NT2/D1 (cell line): ENCODE measurements around the gene HS3ST3B1.

Source experiments
- DNase-seq: peaks from one replicate; pipeline ENCODE4 v3.0.0-alpha.2; 2011; ENCODE audit warnings: low read depth, low spot score
- H3K27me3 ChIP-seq: 2 replicates; pipeline ENCODE4 v1.6.0; 2011; ENCODE audit warnings: mild to moderate bottlenecking; ENCODE audit not compliant: insufficient read length, insufficient read depth
- H3K36me3 ChIP-seq: 2 replicates; pipeline ENCODE4 v1.6.1; 2011; ENCODE audit warnings: mild to moderate bottlenecking, low read length, mixed read lengths; ENCODE audit not compliant: insufficient read depth, insufficient read length
- H3K4me1 ChIP-seq: 2 replicates; pipeline ENCODE4 v1.5.1; 2011; ENCODE audit not compliant: insufficient read depth, insufficient read length
- H3K4me3 ChIP-seq: 2 replicates; pipeline ENCODE4 v1.5.1; 2011; ENCODE audit warnings: low read depth; ENCODE audit not compliant: insufficient read length
- H3K9ac ChIP-seq: 2 replicates; pipeline ENCODE4 v1.6.0; 2011; ENCODE audit warnings: low read depth; ENCODE audit not compliant: insufficient read length
- H3K9me3 ChIP-seq: 2 replicates; pipeline ENCODE4 v1.5.1; 2011; ENCODE audit warnings: mild to moderate bottlenecking, low read length; ENCODE audit not compliant: insufficient read depth
- SUZ12 ChIP-seq: IDR thresholded peaks from 2 replicates; pipeline ENCODE4 v1.6.1; 2011; ENCODE audit not compliant: insufficient read length, insufficient read depth; ENCODE audit errors: extremely low read depth
- YY1 ChIP-seq: IDR thresholded peaks from 2 replicates; pipeline ENCODE4 v1.6.1; 2011; ENCODE audit not compliant: insufficient read length, insufficient read depth
- ZNF274 ChIP-seq: IDR thresholded peaks from 2 replicates; pipeline ENCODE4 v1.6.1; 2011; ENCODE audit warnings: mild to moderate bottlenecking, low read depth, low read length

Gene HS3ST3B1

DNA sequence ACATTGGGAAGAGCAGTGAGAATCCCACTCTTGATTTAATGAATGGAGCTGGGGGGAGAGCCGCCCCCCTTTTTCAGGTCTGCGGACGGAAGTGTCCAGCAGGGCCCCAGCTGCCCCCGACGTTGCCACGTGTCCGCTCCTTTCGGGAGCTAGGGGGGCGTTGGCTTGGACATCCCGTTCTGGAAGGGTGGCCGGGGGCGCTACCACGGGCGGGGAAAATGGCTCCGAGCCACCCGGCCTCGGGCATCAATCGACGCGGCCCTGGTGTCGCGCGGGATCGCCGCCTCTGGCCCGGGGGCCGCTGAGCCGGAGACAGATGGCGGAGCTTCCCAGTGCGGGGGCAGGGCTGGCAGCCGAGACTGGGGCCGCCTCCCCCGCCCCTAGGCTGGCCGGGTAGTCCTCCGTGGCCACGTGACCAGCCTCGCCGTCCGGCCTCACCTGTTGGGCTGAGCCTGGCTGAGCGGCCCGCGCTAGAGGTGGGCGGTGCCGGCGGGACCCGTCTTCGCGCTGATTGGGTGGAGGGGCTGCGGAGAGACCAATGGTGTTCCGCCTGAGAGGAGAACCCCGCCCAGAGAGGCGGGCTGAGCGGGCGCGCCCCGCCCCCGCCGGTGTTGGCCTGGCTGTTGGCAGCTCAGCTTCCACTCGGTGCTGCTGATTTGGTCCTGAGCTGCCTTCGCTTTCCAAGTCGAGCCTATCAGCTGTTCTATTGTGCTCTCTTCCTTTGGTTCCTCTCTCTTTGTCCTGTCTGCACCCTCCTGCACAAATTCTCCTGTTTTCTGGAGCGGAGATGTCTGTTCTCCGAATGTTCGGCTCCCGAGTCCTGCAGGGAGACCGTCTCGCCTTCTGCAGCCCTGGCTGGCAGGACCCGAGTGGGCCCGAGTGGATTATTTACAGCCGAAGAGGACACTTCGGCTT, 8.3 kb downstream of the HS3ST3B1 start:
- Histone ChIP-seq H3K27me3 (peaks cover 24% of the 10 kb centered on the region), H3K4me1 (peaks cover 2% of the 10 kb centered on the region), H3K9me3 (no peaks in the 10 kb centered on the region), H3K4me3 (no peak overlapping the region), H3K9ac (no peak overlapping the region), H3K36me3 (no peaks in the 10 kb centered on the region)
- TF ChIP-seq SUZ12 (no peak), YY1 (no peak), ZNF274 (no peak)
- DNase-seq = no peak

DNA sequence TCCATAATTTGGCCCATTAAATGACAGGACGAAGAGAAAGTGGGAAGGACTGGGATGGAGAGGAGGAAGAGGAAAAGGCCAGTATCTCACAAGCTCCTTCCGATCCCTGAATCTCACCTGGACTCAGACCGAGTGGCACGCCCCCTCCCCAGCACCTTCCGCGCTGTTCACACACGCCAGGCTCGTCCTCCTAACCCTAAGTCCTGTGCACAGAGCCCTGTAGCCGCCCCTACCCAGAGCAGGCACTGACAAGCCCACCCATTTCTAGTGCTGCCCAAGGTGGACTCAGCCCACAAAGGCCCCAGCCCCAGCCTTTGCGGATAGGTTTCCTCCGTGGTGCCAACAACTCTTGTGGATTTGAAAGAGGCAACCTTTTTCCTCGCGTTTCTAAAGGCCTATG, 9.2 kb downstream of the HS3ST3B1 start:
- Histone ChIP-seq H3K36me3 (no peaks in the 10 kb centered on the region), H3K27me3 (peaks cover 16% of the 10 kb centered on the region), H3K4me1 (no peaks in the 10 kb centered on the region), H3K9me3 (no peaks in the 10 kb centered on the region), H3K9ac (no peak overlapping the region), H3K4me3 (no peak overlapping the region)
- TF ChIP-seq SUZ12 (no peak), ZNF274 (no peak), YY1 (no peak)
- DNase-seq = no peak

DNA sequence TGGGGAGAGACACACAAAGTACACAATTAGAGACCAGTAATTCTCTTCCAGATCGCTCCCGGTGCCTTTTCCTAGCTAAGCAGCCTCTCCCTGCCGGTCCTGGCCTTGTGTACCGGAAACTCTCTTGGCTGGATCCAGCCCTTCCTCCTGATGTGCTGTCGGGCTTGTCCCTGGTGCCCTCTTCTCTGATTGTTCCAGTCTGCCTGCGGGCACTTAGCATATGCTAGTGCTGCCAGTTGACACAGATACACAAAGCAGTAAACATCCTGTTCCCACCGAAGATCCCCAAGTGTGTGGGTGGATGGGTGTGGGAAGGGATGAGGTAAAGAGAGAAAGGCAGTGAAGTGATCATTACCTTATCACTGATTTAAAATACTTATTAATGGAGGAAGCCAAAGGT, 9.7 kb downstream of the HS3ST3B1 start:
- Histone ChIP-seq H3K9ac (no peak overlapping the region), H3K27me3 (peaks cover 10% of the 10 kb centered on the region), H3K4me1 (no peaks in the 10 kb centered on the region), H3K4me3 (no peak overlapping the region), H3K9me3 (no peaks in the 10 kb centered on the region), H3K36me3 (no peaks in the 10 kb centered on the region)
- TF ChIP-seq YY1 (no peak), ZNF274 (no peak), SUZ12 (no peak)
- no peak for DNase-seq

DNA sequence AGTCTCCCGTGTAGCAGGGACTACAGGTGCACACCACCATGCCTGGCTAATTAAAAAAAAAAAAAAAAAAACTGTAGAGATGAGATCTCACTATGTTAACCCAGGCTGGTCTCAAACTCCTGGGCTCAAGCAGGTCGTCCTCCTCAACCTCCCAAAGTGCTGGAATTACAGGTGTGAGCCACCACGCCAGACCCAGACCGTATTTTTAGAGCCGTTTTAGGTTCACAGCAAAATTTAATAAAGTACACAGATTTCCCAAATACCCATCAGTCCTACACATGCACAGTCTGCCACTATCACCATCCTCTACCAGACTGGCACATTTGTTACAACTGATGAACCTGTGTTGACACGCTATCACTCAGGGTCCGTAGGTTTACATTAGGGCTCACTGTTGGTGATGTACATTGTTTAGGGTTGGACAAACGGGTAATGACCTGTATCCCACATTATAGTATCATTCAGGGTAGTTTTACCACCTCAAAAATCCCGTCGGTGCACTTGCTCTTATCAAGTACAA, 10.4 kb downstream of the HS3ST3B1 start:
- Histone ChIP-seq H3K9me3 (no peaks in the 10 kb centered on the region), H3K9ac (no peak overlapping the region), H3K27me3 (peaks cover 4% of the 10 kb centered on the region), H3K36me3 (no peaks in the 10 kb centered on the region), H3K4me3 (no peak overlapping the region), H3K4me1 (no peaks in the 10 kb centered on the region)
- DNase-seq = no peak
- no peak for TF ChIP-seq SUZ12
- TF ChIP-seq ZNF274 = no peak
- no peak for TF ChIP-seq YY1

DNA sequence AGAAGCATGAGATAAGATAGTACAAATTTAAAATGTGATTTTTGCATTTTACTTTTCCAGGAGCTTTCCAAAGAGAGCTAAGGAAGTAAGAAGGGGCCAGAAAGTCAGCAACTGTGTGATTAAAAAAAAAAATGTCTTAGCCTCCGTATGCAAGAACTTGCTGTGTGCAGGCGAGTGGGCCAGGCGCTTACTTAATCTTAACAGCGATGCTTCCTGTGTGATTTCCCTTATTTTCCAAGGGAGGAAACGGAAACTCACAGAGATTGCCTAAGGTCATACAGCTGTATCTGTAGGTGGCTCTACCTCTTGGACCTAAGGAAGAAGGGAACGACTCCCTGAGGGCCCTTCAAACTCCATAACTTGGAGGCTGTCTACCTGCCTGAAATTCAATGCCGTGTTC, 11.1 kb downstream of the HS3ST3B1 start:
- no peaks in the 10 kb centered on the region for H3K4me1 ChIP-seq
- H3K4me3 ChIP-seq = no peak overlapping the region
- H3K27me3 ChIP-seq = no peaks in the 10 kb centered on the region
- H3K9me3 ChIP-seq = no peaks in the 10 kb centered on the region
- H3K36me3 ChIP-seq = no peaks in the 10 kb centered on the region
- no peak overlapping the region for H3K9ac ChIP-seq
- no peak for DNase-seq
- TF ChIP-seq YY1 = no peak
- TF ChIP-seq SUZ12 = no peak
- TF ChIP-seq ZNF274 = no peak

DNA sequence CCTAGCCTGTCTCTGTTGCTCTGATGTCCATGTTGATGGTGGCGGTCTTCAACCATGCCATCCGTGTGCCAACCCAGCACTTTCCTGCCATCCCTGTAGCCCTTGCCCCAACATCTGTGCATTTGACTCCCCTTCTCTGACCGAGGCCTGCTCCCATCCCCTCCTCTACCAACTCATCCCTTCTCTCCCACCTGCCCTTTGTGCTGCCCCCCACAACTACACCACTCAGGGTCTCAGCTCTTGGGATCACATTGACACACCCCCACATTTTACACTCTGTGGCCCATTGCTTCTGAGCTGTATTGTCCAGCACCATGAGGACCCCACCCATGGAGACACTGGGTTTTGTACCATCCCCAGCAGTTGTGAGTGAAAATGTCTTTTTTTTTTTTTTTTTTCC, 11.6 kb downstream of the HS3ST3B1 start:
- H3K36me3 ChIP-seq = no peaks in the 10 kb centered on the region
- H3K4me1 ChIP-seq = no peaks in the 10 kb centered on the region
- no peaks in the 10 kb centered on the region for H3K9me3 ChIP-seq
- H3K4me3 ChIP-seq = no peak overlapping the region
- no peak for DNase-seq
- no peak overlapping the region for H3K9ac ChIP-seq
- TF ChIP-seq ZNF274 (no peak), YY1 (no peak), SUZ12 (no peak)
- H3K27me3 ChIP-seq = no peaks in the 10 kb centered on the region

DNA sequence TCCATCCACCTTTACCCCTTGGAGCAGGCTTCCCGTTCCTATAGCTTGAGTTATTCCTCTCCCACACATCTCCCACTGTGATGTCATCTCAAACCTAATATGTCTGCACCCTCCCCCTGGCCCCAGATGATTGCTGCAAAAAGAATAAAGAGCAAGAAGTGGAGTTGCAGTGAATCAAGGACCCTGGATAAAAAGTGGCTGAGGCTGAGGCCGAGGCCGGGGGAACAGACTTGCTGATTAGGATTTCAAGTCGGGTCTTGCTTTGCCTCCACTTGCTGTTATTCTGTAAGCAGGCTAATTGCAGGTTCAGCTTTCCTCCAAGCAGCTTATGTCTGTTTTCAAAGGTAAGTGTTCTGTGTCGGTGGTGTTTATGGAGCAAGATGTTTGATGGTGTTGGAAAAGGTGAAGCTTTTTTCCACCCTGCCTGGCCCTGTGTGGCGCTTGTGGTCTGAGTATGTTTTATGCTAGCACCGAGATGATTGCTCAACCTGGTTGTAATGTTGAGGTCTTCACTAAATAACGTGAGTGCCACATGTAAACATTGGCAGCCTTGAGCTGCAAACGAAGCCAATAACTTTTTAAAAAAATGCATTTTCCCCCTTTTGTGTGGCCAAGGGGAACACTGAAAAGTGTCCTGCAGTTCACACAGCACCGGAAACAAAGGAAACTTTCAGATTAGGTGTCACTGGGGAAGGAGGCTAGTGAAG, 15.4 kb downstream of the HS3ST3B1 start:
- no peak overlapping the region for H3K4me3 ChIP-seq
- H3K9me3 ChIP-seq = no peaks in the 10 kb centered on the region
- TF ChIP-seq SUZ12 (no peak), YY1 (no peak), ZNF274 (no peak)
- no peaks in the 10 kb centered on the region for H3K36me3 ChIP-seq
- H3K4me1 ChIP-seq = no peaks in the 10 kb centered on the region
- H3K9ac ChIP-seq = no peak overlapping the region
- DNase-seq = no peak
- no peaks in the 10 kb centered on the region for H3K27me3 ChIP-seq
